Superior temporal gyrus (tissue), 1 donor: ENCODE data around the gene ZNF808.
"Not testable (repeated sequence)": the region's sequence is repeated elsewhere in the genome, so short reads cannot be mapped to it uniquely, and the experiment has no call there.

Source experiments
- DNase-seq: peaks from one replicate; pipeline ENCODE4 v3.0.0-alpha.2; 2016; ENCODE audit errors: extremely low spot score

Gene ZNF808

DNA sequence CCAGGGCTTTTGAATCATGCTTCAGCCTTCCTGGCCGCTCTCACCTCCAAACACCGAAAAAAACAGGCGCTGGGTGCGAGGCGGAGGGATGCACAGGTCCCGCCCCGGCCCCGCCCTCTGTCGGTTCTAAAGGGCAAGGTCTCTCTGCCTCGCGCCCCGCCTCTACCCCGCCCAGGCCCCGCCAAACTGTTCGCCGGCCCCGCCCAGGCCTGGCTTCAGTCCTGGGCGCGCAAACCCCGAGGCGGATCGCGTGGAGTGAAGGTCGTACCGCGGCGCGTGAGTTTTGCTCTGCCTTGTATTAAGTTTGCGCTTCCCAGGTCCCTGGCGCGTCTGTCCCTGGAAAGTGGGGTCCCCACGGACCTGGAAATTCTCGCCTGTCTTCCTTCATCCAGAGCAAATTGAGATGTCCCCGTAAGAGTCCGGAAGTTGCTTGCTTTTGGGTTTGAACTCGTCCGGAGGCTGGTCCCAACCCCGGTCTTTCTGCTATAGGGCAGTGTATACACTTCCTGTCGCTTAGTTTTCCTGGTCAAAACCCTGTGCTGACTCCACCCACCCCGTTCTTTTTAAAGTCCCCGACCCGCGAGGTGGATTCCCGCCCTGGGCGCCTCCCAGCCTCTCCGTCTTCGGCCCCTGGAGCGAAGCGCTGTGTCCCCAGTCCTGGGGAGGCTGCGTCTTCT is 8.4 kb downstream of the ZNF808 start:
- DNase-seq, result peak; percentile 33

GRCh38 chr19:52536448-52536800 is 9.0 kb downstream of the ZNF808 start:
- no peak for DNase-seq

GRCh38 chr19:52538815-52539214 is 11.3 kb downstream of the ZNF808 start:
- DNase-seq, result not testable (repeated sequence)

DNA sequence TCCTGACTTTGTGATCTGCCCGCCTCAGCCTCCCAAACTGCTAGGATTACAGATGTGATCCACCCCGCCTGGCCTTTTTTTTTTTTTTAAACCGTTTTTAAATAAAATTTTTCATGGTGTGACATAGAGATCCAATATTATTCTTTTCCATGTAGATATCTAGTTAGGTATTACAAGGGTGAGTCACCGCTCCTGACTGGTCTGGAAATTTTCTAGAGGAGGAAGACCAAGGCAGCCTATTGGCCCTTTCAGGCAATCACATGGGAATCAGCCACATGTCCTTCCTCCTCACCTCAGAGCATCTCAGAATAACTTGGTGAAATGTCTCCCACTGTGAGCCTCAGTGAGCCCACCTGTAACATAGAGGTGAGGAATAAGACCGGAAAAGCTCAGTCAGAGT is 13.7 kb downstream of the ZNF808 start:
- DNase-seq, result not testable (repeated sequence)

GRCh38 chr19:52541608-52542007 is 14.1 kb downstream of the ZNF808 start:
- DNase-seq, result no peak

DNA sequence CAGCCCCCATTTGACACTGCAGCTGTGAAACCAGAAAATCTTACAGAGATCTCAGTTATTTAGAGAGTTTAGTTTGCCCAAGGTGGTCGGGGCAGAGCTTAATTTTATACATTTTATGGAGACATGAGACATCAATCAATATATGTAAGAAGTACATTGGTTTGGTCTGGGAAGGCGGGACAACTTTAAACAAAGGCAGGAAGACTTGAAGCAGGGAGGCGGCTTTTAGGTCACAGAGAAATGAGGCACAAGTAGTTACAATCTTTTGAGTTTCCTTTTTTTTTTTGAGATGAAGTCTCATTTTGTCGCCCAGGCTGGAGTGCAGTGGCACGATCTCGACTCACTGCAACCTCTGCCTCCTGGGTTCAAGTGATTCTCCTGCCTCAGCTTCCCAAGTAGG is 15.1 kb downstream of the ZNF808 start:
- not testable (repeated sequence) for DNase-seq

DNA sequence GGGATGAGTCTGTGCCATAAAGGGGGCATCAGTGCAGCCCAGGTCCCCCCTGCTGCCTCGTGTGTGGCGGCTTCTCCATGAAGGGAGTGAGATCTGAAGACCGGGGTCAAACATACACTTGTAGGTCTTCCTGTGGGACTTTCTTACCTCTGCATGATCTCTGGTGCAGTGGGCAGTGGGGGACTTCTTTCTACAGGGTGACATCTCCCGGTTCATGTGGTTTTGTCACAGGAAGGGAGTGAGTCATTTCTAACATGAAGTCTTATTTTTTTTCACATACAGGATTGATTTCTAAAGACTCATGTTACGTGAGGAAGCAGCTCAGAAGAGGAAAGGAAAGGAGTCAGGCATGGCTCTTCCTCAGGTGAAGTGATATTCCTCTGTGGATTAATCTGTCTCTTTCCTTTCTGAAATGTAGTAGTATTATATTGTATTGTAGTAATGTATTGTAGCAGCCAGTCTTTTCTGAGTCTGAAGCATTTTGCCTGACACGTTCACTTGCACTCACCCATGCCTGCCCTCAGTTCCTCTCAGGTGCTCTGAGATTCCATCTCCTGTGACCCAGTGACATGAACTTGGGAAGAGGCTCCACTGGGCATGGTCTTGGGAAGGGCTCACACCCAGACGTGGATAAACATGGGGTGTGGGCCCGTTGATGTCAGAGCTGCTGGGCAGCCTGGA is 15.7 kb downstream of the ZNF808 start:
- DNase-seq, result no peak

DNA sequence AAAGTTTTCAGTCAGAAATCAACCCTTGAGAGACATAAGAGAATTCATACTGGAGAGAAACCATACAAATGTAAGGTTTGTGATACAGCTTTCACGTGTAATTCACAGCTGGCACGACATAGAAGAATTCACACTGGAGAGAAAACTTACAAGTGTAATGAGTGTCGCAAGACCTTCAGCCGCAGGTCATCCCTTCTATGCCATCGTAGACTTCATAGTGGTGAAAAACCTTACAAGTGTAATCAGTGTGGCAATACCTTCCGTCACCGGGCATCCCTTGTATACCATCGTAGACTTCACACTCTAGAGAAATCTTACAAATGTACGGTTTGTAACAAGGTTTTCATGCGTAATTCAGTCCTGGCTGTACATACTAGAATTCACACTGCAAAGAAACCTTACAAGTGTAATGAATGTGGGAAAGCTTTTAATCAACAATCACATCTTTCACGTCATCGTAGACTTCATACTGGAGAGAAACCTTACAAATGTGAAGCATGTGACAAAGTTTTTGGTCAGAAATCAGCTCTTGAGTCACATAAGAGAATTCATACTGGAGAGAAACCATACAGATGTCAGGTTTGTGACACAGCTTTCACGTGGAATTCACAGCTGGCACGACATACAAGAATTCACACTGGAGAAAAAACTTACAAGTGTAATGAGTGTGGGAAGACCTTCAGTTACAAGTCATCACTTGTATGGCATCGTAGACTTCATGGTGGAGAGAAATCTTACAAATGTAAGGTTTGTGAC is 26.9 kb downstream of the ZNF808 start:
- no peak for DNase-seq

DNA sequence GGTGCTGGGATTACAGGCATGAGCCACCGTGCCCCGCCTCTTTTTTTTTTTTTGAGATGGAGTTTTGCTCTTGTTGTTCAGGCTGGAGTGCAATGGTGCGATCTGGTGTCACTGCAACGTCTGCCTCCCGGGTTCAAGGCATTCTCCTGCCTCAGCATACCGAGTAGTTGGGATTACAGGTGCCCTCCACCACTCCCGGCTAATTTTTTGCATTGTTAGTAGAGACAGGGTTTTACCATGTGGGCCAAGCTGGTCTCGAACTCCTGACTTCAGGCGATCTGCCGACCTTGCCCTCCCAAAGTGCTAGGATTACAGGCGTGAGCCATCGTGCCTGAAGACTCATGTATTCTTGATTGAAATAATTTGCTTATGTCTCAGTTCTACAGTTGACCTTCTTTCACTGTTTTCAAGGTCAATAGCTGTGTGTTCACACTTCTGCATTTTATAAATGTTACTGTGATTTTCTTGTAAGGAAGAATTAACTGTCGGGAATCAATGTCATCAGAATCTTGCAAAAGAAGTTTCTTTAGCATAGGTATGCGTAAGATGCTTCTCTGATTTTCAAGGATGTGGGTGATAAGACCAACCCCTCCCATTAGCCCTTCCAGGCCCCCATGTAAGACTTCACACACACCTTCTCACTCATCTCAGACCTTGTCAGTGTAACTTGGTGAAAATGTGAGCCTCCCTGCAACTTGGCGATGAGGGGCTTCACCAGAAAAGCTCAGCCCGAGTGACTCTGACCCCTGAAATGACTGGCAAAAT is 29.9 kb downstream of the ZNF808 start:
- DNase-seq, result no peak

DNA sequence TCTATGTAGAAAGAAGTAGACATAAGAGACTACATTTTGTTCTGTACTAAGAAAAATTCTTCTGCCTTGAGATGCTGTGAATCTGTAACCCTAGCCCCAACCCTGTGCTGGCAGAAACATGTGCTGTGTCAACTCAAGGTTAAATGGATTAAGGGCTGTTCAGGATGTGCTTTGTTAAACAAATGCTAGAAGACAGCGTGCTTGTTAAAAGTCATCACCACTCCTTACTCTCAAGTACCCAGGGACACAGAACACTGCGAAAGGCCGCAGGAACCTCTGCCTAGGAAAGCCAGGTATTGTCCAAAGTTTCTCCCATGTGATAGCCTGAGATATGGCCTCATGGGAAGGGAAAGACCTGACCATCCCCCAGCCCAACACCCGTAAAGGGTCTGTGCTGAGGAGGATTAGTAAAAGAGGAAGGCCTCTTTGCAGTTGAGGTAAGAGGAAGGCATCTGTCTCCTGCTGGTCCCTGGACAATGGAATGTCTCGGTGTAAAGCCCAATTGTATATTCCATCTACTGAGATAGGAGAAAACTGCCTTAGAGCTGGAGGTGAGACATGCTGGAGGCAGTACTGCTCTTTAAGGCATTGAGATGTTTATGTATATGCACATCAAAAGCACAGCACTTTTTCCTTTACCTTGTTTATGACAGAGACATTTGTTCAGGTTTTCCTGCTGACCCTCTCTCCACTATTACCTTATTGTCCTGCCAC is 31.4 kb downstream of the ZNF808 start:
- DNase-seq, result not testable (repeated sequence)

DNA sequence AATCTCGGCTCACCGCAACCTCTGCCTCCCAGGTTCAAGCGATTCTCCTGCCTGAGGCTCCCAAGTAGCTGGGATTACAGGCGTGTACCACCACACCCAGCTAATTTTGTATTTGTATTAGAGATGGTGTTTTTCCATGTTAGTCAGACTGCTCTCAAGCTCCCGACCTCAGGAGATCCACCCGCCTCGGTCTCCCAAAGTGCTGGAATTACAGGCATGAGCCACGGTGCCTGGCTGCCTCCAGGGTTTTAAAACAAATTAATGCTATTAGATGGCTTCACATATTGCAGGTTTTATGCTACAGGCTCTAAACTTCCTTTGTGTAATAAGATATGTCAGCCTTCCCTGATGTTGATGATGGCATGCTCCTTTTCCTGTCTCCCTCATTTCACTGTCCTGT is 34.1 kb downstream of the ZNF808 start:
- DNase-seq, result not testable (repeated sequence)

DNA sequence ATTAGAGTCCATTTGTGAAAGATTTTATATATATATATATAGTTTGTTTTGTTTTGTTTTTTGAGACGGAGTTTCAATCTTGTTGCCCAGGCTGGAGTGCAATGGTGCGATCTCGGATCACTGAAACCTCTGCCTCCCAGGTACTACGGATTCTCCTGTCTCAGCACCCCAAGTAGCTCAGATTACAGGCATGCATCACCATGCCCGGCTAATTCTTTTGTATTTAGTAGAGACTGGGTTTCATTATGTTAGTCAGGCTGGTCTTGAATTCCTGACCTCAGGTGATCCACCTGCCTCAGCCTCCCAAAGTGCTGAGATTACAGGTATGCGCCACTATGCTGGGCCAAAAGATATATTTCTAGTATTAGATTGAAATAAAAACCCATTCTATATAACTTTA is 38.7 kb downstream of the ZNF808 start:
- DNase-seq, result no peak

DNA sequence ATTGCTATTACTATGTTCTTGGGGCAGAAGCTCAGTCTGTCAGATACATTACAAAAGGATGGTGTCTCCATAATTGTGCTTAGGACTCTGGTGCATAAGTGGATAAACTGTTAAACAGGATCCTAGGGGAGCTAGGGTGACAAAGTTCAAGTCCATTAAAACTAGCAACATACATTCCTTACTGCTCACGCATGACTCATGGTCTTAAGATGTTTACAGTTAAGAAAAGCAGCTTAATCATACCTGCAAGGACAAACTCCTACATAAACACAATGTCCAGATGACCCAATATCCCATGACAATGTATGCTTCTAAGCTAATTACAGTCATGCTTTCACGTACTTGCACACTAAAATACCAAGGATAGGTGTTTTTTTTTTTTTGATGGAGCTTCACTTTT is 39.1 kb downstream of the ZNF808 start:
- DNase-seq, result no peak

DNA sequence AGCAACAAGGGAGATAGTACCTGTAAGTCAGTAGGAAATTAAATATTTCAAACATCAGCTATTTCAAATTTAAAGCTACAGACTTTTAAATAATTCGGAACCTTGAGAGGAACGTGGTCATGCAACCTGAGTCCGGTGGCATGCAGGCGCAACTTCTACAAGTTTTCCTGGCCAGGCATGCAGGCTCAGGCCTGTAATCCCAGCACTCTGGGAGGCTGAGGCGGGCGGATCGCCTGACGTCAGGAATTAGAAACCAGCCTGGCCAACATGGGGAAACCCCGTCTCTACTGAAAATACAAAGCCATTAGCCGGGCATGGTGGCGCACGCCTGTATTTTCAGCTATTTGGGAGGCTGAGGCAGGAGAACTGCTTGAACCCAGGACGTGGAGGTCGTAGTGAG is 40.5 kb downstream of the ZNF808 start:
- no peak for DNase-seq

- not testable (repeated sequence) for DNase-seq
Measured at GRCh38 chr19:52569638-52569999, 42.2 kb downstream of the ZNF808 start.

DNA sequence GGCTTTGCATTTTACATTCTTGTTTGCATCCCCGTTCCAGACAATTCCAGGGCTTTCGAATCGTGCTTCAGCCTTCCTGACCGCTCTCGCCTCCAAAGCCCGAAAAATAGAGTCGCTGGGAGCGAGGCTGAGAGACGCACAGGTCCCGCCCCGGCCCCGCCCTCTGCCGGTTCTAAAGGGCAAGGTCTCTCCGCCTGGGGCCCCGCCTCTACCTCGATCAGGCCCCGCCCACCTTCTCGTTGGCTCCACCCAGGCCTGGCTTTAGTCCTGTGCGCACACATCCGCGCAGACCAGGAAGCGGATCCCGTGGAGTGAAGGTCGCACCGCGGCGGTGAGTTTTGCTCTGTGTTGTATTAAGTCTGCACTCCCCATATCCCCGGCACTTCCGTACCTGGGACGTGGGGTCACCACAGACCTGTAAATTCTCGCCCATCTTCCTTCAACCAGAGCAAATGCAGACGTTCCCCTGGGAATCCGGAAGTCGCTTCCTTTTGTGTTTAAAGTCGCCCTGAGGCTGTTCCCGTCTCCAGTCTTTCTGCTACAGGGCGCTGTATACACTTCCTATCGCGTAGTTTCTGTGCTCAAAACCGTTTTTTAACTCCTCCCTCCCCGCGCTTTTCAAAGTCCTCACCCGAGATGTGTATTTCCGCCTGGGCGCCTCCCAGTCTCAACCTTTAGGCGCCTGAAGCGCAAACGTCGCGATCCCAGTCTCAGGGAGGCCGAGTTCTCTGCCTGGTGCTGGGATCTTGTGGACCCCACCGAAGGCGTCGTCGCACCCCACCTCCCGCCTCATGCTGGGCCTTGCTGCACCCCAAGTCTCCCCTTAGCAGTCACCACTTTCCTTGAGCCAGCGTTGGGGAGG is 42.8 kb downstream of the ZNF808 start, which contains the start of gene ZNF701:
Gene ZNF701, plus strand, starts transcription at position 288 of the 862 bp plus-strand sequence. CDS start 3,861 bp downstream, outside the sequence.
- DNase-seq, result peak; percentile 96

- no peak for DNase-seq
Measured at GRCh38 chr19:52584736-52585440, 57.4 kb downstream of the ZNF808 start.

DNA sequence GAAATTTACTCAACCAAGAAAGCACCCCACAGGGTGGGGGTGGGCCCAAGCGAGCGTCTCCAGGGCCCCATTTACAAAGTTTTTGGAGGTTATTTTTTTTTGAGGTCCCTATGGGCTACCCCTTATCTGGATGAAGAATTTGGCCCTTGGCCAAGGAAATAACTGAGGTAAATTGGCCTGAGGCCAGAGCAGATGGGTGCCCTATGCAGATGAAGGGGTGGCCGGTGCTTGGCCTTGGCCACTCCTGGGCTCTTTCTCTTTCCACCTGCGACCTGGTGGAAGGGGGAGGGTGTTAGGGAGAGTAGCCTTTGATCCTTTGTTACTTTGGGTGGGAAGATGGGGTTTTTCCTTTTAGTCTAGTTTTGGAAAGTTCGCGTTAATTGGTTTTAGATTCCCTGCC is 58.1 kb downstream of the ZNF808 start:
- no peak for DNase-seq

DNA sequence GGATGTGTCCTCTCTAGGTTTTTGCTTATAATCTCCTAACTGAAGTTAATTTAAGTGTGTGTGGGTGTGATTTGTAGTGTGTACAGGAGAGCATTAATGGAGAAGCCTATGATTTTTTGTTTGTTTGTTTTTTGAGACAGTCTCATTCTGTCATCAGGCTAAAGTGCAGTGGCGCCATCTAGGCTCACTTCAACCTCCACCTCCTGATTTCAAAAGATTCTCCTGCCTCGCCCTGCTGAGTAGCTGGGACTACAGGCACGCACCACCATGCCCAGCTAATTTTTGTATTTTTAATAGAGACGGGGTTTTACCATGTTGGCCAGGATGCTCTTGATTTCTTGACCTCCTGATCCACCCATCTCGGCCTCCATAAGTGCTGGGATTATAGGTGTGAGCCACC is 63.3 kb downstream of the ZNF808 start:
- no peak for DNase-seq

DNA sequence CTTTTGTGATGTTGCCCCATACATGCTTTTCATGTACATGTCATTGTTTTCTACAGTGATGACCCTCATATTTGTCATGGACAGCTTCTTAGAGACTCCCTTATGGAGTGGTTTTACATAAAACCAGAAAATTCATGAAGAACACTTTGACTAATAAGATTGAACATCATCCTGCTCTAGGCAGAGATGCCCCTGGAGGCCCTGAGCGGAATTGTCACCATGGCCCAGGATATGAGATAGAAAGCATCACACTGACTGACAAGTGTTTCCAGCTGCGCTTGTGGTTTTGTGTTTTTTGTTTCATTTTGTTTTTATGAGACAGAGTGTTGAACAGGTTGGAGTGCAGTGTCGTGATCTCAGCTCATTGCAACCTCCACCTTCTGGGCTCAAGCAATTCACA is 64.8 kb downstream of the ZNF808 start:
- no peak for DNase-seq
